OCI-LY7 (cell line): ENCODE results near the gene OR10H4. TPM values are rescaled to one million over a fixed set of nuclear protein-coding genes. Genes with fewer than 3 reads are reported as not detected.
"Not testable (repeated sequence)": the region's sequence is repeated elsewhere in the genome, so short reads cannot be mapped to it uniquely, and the experiment has no call there.

ENCODE experiments used
- BruUV-seq: library from RNA; stranded (reverse); fragments of 400-500 nt; replicated peaks from 2 replicates; lab custom pipeline; 2021; lab: Mats Ljungman, UMichigan
- CTCF ChIA-PET: fragments of 300-600 bp; sonication (Branson Sonifier 250); formaldehyde crosslinking; loops from one replicate; lab custom pipeline; 2022; ENCODE audit warnings: antibody characterized with exemption; ENCODE audit not compliant: unreplicated experiment; lab: Charles Lee
- POLR2A ChIA-PET: fragments of 300-600 bp; sonication (Branson Sonifier 250); formaldehyde crosslinking; loops from one replicate; lab custom pipeline; 2022; ENCODE audit warnings: antibody characterized with exemption; lab: Charles Lee
- DNase-seq: peaks from one replicate; pipeline ENCODE4 v3.0.0-alpha.2; 2015; ENCODE audit warnings: low spot score
- H2AFZ ChIP-seq: fragments of 200-600 bp; sonication (generic), shearing (Covaris generic); 2 replicates; pipeline ENCODE4 v1.6.1; 2014; ENCODE audit warnings: mild to moderate bottlenecking, antibody characterized with exemption, low read length, moderate library complexity
- H3K27ac ChIP-seq: fragments of 200-600 bp; sonication (generic); 2 replicates; pipeline ENCODE4 v1.5.1; 2014; ENCODE audit warnings: mixed run types, low read depth, mild to moderate bottlenecking, moderate library complexity, low read length, inconsistent platforms; ENCODE audit not compliant: poor library complexity, severe bottlenecking
- H3K36me3 ChIP-seq: fragments of 200-600 bp; sonication (generic); 2 replicates; pipeline ENCODE4 v1.6.1; 2014; ENCODE audit warnings: mild to moderate bottlenecking, antibody characterized with exemption, low read length, moderate library complexity, mixed read lengths; ENCODE audit not compliant: insufficient read depth
- H3K4me1 ChIP-seq: fragments of 200-600 bp; sonication (generic); 2 replicates; pipeline ENCODE4 v1.5.1; 2014; ENCODE audit warnings: mild to moderate bottlenecking, low read length; ENCODE audit not compliant: insufficient read depth, poor library complexity, severe bottlenecking
- H3K4me2 ChIP-seq: fragments of 200-600 bp; sonication (generic); 2 replicates; pipeline ENCODE4 v1.6.1; 2014; ENCODE audit warnings: mild to moderate bottlenecking, low read length
- H3K4me3 ChIP-seq: fragments of 200-600 bp; sonication (generic); 2 replicates; pipeline ENCODE4 v1.5.1; 2014; ENCODE audit warnings: mild to moderate bottlenecking, low read depth, low read length; ENCODE audit not compliant: poor library complexity, severe bottlenecking
- H3K79me2 ChIP-seq: fragments of 200-600 bp; sonication (generic); 2 replicates; pipeline ENCODE4 v1.6.1; 2016; ENCODE audit warnings: low read depth, mild to moderate bottlenecking, low read length, moderate library complexity, mixed read lengths; ENCODE audit not compliant: insufficient read depth
- H3K9me2 ChIP-seq: fragments of 200-600 bp; sonication (generic); 2 replicates; pipeline ENCODE4 v1.6.1; 2016; ENCODE audit warnings: mild to moderate bottlenecking, low read length, mixed read lengths; ENCODE audit not compliant: insufficient read depth
- H3K9me3 ChIP-seq: fragments of 200-600 bp; sonication (generic); 2 replicates; pipeline ENCODE4 v1.6.1; 2014; ENCODE audit warnings: mild to moderate bottlenecking, mixed run types, low read length, mixed read lengths
- H4K20me1 ChIP-seq: fragments of 200-600 bp; sonication (generic); 2 replicates; pipeline ENCODE4 v1.6.1; 2014; ENCODE audit warnings: mild to moderate bottlenecking, antibody characterized with exemption, low read length, moderate library complexity, mixed read lengths; ENCODE audit not compliant: insufficient read depth
- CTCF ChIP-seq: fragments of 200-600 bp; sonication (generic); conservative IDR thresholded peaks from 2 replicates; pipeline ENCODE4 v1.5.1; 2014; ENCODE audit warnings: mild to moderate bottlenecking, antibody characterized with exemption, low read length, moderate library complexity, mixed read lengths
- EZH2phosphoT487 ChIP-seq: fragments of 200-600 bp; sonication (generic); IDR thresholded peaks from 2 replicates; pipeline ENCODE4 v1.6.1; 2018; ENCODE audit warnings: low read depth, borderline replicate concordance, mild to moderate bottlenecking, mixed run types, antibody characterized with exemption, low read length, moderate library complexity, mixed read lengths
- intact Hi-C: fragments of 100-400 bp; cut with micrococcal nuclease; formaldehyde crosslinking; loops from one replicate; pipeline ENCODE4 v1.10.0; 2022; ENCODE audit not compliant: unreplicated experiment
- total RNA-seq, 2 experiments: library from RNA; depleted of rRNA in 1 of 2; stranded (reverse); fragments of >200 nt in 1 of 2; shearing (Covaris generic) in 1 of 2; gene quantifications; 2 replicates each; pipeline ENCODE4 v1.2.3, GENCODE V29; 2014 to 2022

Gene OR10H4
- total RNA-seq, 2 experiments from 2014 or later = not detected

DNA sequence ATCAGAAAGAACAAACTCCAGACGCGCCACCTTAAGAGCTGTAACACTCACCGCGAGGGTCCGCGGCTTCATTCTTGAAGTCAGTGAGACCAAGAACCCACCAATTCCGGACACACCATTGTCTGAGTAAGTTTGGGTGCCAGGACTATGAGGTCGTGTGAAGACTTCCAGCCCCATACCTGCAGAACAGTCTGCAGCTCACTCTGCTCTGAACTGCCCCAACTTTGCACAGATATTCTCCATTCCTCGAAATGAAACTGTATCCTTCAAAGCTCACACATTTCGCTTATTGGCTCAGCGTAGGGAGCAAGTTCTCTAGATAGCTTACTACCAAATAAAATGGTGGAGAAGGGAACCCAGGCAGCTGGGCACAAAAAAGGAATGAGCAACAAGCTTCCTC, 48.3 kb upstream of the OR10H4 start:
- CTCF ChIA-PET = no interaction called here
- Histone ChIP-seq H3K4me1 (no peaks in the 10 kb centered on the region), H3K9me2 (no peaks in the 10 kb centered on the region), H3K36me3 (no peaks in the 10 kb centered on the region), H3K9me3 (no peaks in the 10 kb centered on the region), H4K20me1 (no peaks in the 10 kb centered on the region), H3K79me2 (no peaks in the 10 kb centered on the region), H3K27ac (no peak overlapping the region), H3K4me2 (no peak overlapping the region), H2AFZ (no peak overlapping the region), H3K4me3 (no peak overlapping the region)
- DNase-seq = no peak
- POLR2A ChIA-PET = no interaction called here
- no TSS peak for BruUV-seq
- TF ChIP-seq EZH2phosphoT487 = no peak
- TF ChIP-seq CTCF = no peak
- intact Hi-C loops = no loop called here

DNA sequence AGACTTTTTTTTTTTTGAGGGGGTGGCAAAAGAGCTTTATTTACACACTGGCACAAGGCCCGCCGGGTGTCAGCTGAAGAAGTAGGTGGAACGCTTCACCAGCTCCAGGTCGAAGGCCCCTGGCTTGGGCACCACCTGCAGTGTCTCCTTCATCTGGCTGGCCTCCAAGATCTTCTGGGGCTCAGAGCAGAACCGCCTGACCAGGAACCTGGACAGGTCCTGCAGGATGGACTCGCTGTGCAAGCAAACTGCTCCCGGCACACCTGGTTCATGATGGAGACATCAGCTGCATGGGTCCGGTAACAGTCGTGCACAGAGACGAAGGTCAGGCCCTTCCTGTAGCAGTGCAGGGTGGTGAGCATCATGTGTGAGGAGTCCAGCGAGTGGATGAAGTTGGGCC, 46.6 kb upstream of the OR10H4 start:
- no peak overlapping the region for H3K4me2 ChIP-seq
- H3K27ac ChIP-seq = no peak overlapping the region
- DNase-seq = no peak
- H3K4me1 ChIP-seq = no peaks in the 10 kb centered on the region
- ChIA-PET CTCF (no interaction called here), POLR2A (no interaction called here)
- no peaks in the 10 kb centered on the region for H3K36me3 ChIP-seq
- no peaks in the 10 kb centered on the region for H3K9me3 ChIP-seq
- intact Hi-C loops = no loop called here
- no peak for TF ChIP-seq EZH2phosphoT487
- TF ChIP-seq CTCF = no peak
- H3K9me2 ChIP-seq = no peaks in the 10 kb centered on the region
- no peaks in the 10 kb centered on the region for H3K79me2 ChIP-seq
- H4K20me1 ChIP-seq = no peaks in the 10 kb centered on the region
- H2AFZ ChIP-seq = no peak overlapping the region
- H3K4me3 ChIP-seq = no peak overlapping the region
- no TSS peak for BruUV-seq

- H3K9me3 ChIP-seq, POLR2A ChIA-PET, H3K36me3 ChIP-seq, DNase-seq, H2AFZ ChIP-seq, H3K4me1 ChIP-seq, H3K27ac ChIP-seq, H3K9me2 ChIP-seq, BruUV-seq, H3K4me2 ChIP-seq, H4K20me1 ChIP-seq, H3K79me2 ChIP-seq, CTCF ChIA-PET, H3K4me3 ChIP-seq, intact Hi-C loops: not testable (repeated sequence)
Measured at GRCh38 chr19:15902898-15903297, 45.9 kb upstream of the OR10H4 start.
